Measurements from ENCODE around the gene ADARB2.

Gene ADARB2

DNA sequence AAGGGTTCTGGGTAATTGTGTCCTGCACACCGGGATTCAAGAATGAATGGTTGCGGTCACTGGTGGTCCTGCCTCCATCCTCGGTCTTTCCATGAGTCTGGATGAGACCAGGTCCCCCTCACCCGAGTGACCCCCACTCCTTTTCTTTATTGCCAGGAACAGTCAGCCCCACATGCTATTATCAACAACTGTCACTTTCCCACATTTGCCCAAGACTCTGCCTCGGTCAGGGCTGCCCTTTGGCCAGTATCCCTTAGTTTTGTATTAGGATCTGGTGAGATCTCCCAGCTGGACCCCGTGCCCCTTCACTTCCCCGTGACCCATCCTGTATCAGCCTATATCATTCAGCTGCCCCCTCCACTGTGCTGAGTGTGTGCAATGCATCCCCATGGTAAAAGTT is 288.3 kb downstream of the ADARB2 start:
- no peaks in the 10 kb centered on the region for H3K9me3 ChIP-seq (ENCODE audit: control insufficient read depth, insufficient read depth, low read depth, low read length)
- POLR2A ChIA-PET = no interaction called here
- TF ChIP-seq EGR2 (tag by site-specific recombination; IDR thresholded peaks at IDR 0.05; ENCODE audit: low read depth) = no peak
- no peak for TF ChIP-seq ZBTB20 (tag by site-specific recombination; IDR thresholded peaks at IDR 0.05)
- no peak for TF ChIP-seq PBX3 (CRISPR knock-in tag; IDR thresholded peaks at IDR 0.05)
- TF ChIP-seq GLIS1 (tag by site-specific recombination; IDR thresholded peaks at IDR 0.05) = no peak
- TF ChIP-seq, protein P1, sequence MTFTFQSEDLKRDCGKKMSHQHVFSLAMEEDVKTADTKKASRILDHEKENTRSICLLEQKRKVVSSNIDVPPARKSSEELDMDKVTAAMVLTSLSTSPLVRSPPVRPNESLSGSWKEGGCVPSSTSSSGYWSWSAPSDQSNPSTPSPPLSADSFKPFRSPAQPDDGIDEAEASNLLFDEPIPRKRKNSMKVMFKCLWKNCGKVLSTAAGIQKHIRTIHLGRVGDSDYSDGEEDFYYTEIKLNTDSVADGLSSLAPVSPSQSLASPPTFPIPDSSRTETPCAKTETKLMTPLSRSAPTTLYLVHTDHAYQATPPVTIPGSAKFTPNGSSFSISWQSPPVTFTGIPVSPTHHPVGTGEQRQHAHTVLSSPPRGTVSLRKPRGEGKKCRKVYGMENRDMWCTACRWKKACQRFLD (tag by site-specific recombination; IDR thresholded peaks at IDR 0.05) = no peak
- no peak for TF ChIP-seq ZNF626 (tag by site-specific recombination; IDR thresholded peaks at IDR 0.05)
- TF ChIP-seq ZNF830 (tag by site-specific recombination; IDR thresholded peaks at IDR 0.05; ENCODE audit: low read depth) = no peak
- no peak for TF ChIP-seq ZFP37 (tag by site-specific recombination; IDR thresholded peaks at IDR 0.05)
- TF ChIP-seq, protein P2, sequence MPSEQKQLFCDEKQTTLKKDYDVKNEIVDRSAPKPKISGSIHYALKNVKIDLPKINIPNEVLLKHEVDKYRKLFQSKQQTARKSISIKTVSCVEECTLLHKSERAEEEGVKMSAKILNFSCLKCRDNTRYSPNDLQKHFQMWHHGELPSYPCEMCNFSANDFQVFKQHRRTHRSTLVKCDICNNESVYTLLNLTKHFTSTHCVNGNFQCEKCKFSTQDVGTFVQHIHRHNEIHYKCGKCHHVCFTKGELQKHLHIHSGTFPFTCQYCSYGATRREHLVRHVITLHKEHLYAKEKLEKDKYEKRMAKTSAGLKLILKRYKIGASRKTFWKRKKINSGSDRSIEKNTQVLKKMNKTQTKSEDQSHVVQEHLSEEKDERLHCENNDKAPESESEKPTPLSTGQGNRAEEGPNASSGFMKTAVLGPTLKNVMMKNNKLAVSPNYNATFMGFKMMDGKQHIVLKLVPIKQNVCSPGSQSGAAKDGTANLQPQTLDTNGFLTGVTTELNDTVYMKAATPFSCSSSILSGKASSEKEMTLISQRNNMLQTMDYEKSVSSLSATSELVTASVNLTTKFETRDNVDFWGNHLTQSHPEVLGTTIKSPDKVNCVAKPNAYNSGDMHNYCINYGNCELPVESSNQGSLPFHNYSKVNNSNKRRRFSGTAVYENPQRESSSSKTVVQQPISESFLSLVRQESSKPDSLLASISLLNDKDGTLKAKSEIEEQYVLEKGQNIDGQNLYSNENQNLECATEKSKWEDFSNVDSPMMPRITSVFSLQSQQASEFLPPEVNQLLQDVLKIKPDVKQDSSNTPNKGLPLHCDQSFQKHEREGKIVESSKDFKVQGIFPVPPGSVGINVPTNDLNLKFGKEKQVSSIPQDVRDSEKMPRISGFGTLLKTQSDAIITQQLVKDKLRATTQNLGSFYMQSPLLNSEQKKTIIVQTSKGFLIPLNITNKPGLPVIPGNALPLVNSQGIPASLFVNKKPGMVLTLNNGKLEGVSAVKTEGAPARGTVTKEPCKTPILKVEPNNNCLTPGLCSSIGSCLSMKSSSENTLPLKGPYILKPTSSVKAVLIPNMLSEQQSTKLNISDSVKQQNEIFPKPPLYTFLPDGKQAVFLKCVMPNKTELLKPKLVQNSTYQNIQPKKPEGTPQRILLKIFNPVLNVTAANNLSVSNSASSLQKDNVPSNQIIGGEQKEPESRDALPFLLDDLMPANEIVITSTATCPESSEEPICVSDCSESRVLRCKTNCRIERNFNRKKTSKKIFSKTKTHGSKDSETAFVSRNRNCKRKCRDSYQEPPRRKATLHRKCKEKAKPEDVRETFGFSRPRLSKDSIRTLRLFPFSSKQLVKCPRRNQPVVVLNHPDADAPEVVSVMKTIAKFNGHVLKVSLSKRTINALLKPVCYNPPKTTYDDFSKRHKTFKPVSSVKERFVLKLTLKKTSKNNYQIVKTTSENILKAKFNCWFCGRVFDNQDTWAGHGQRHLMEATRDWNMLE (tag by site-specific recombination; conservative IDR thresholded peaks at IDR 0.05; ENCODE audit: low read depth) = no peak
- TF ChIP-seq PRDM2 (tag by site-specific recombination; IDR thresholded peaks at IDR 0.05; ENCODE audit: borderline replicate concordance) = no peak
- no peak for TF ChIP-seq KLF1 (tag by site-specific recombination; IDR thresholded peaks at IDR 0.05)
- no peak for TF ChIP-seq ZNF239 (tag by site-specific recombination; IDR thresholded peaks at IDR 0.05)
- TF ChIP-seq ZNF670 (tag by site-specific recombination; IDR thresholded peaks at IDR 0.05; ENCODE audit: low read depth) = no peak
- TF ChIP-seq REPIN1 (tag by site-specific recombination; IDR thresholded peaks at IDR 0.05; ENCODE audit: low read depth) = no peak
- TF ChIP-seq ZNF639 (tag by site-specific recombination; IDR thresholded peaks at IDR 0.05) = no peak
- TF ChIP-seq ZNF114 (tag by site-specific recombination; IDR thresholded peaks at IDR 0.05) = no peak
- no peak for TF ChIP-seq ZNF596 (tag by site-specific recombination; IDR thresholded peaks at IDR 0.05)
- no peak for TF ChIP-seq ZNF654 (tag by site-specific recombination; IDR thresholded peaks at IDR 0.05; ENCODE audit: low read depth)
- H3K4me1 ChIP-seq (ENCODE audit: control insufficient read depth, insufficient read depth, low read length) = no peaks in the 10 kb centered on the region
- no peak overlapping the region for H3K27ac ChIP-seq (ENCODE audit: extremely low read depth, low read depth, low read length)
- no peak overlapping the region for H3K4me3 ChIP-seq (ENCODE audit: low read depth, low read length)
- no peaks in the 10 kb centered on the region for H3K36me3 ChIP-seq (ENCODE audit: control insufficient read depth in 2 of 2, insufficient read depth in 1 of 2, low read length in 2 of 2)
- CTCF ChIA-PET = no interaction called here
